HAP-1 (cell line): ENCODE results near the gene MRPL51.
"Not testable (repeated sequence)": the region's sequence is repeated elsewhere in the genome, so short reads cannot be mapped to it uniquely, and the experiment has no call there.

Source experiments
- DNase-seq, 2 experiments: peaks; one replicate each; pipeline ENCODE4 v3.0.0-alpha.2; 2016 to 2020; ENCODE audit warnings: low spot score in 2 of 2
- H3K27me3 ChIP-seq: fragments of 250-450 bp; sonication (Bioruptor Pico); 2 replicates; pipeline ENCODE4 v1.5.1; 2020; ENCODE audit warnings: low read depth, mild to moderate bottlenecking, moderate library complexity
- H3K36me3 ChIP-seq: fragments of 250-450 bp; sonication (Bioruptor Pico); replicated peaks from 2 replicates; pipeline ENCODE4 v1.5.1; 2020; ENCODE audit warnings: mild to moderate bottlenecking
- H3K4me1 ChIP-seq: fragments of 250-450 bp; sonication (Bioruptor Pico); 2 replicates; pipeline ENCODE4 v1.5.1; 2020; ENCODE audit warnings: mild to moderate bottlenecking
- H3K4me3 ChIP-seq: fragments of 250-450 bp; sonication (Bioruptor Pico); 2 replicates; pipeline ENCODE4 v1.5.1; 2020; ENCODE audit warnings: mild to moderate bottlenecking, moderate library complexity
- H3K9me3 ChIP-seq: fragments of 250-450 bp; sonication (Bioruptor Pico); 2 replicates; pipeline ENCODE4 v1.5.1; 2020; ENCODE audit warnings: mild to moderate bottlenecking, moderate library complexity
- in situ Hi-C: fragments of 300-500 bp; cut with MboI; formaldehyde crosslinking; loops from 3 replicates; pipeline ENCODE4 v1.14.3; 2020; ENCODE audit warnings: low sequenced_read_pairs, inconsistent platforms, mixed read lengths

MRPL51 gene

GRCh38 chr12:6478416-6478815, 14.6 kb downstream of the MRPL51 start:
- H3K4me1 ChIP-seq = no peaks in the 10 kb centered on the region
- no peak overlapping the region for H3K4me3 ChIP-seq
- H3K36me3 ChIP-seq = no peaks in the 10 kb centered on the region
- DNase-seq = no peak
- no peaks in the 10 kb centered on the region for H3K27me3 ChIP-seq
- peaks cover 6% of the 10 kb centered on the region; the same call in 1 of the 2 replicates for H3K9me3 ChIP-seq
- in situ Hi-C loops = no loop called here

GRCh38 chr12:6477601-6478377, 15.3 kb downstream of the MRPL51 start:
- H3K4me1 ChIP-seq, H3K36me3 ChIP-seq, in situ Hi-C loops, H3K4me3 ChIP-seq, H3K9me3 ChIP-seq, H3K27me3 ChIP-seq, DNase-seq: not testable (repeated sequence)

- in situ Hi-C loops = no loop called here
- no peaks in the 10 kb centered on the region for H3K27me3 ChIP-seq
- no peak overlapping the region for H3K4me3 ChIP-seq
- H3K4me1 ChIP-seq = no peaks in the 10 kb centered on the region
- H3K9me3 ChIP-seq = peaks cover 6% of the 10 kb centered on the region; the same call in 1 of the 2 replicates
- H3K36me3 ChIP-seq = no peaks in the 10 kb centered on the region
- DNase-seq = no peak
Measured at GRCh38 chr12:6476489-6476888, 16.6 kb downstream of the MRPL51 start.

- H3K4me1 ChIP-seq, H3K36me3 ChIP-seq, in situ Hi-C loops, H3K9me3 ChIP-seq, H3K4me3 ChIP-seq, DNase-seq, H3K27me3 ChIP-seq: not testable (repeated sequence)
Measured at GRCh38 chr12:6475233-6475975, 17.7 kb downstream of the MRPL51 start.

- Histone ChIP-seq H3K36me3 (no peaks in the 10 kb centered on the region), H3K4me3 (no peak overlapping the region), H3K9me3 (peaks cover 6% of the 10 kb centered on the region; the same call in 1 of the 2 replicates), H3K4me1 (peaks cover 5% of the 10 kb centered on the region; the same call in 1 of the 2 replicates), H3K27me3 (no peaks in the 10 kb centered on the region)
- no peak for DNase-seq
- in situ Hi-C loops = no loop called here
Measured at GRCh38 chr12:6472491-6472890, 20.6 kb downstream of the MRPL51 start.

- no peak overlapping the region for H3K4me3 ChIP-seq
- no peaks in the 10 kb centered on the region for H3K36me3 ChIP-seq
- H3K4me1 ChIP-seq = peaks cover 5% of the 10 kb centered on the region; the same call in 1 of the 2 replicates
- H3K27me3 ChIP-seq = no peaks in the 10 kb centered on the region
- DNase-seq = no peak
- in situ Hi-C loops = no loop called here
- peaks cover 6% of the 10 kb centered on the region; the same call in 1 of the 2 replicates for H3K9me3 ChIP-seq
Measured at GRCh38 chr12:6471989-6472360, 21.1 kb downstream of the MRPL51 start.

- peak; percentile 97 to 99 for DNase-seq
- no peaks in the 10 kb centered on the region for H3K27me3 ChIP-seq
- peaks cover 5% of the 10 kb centered on the region; the same call in 1 of the 2 replicates for H3K4me1 ChIP-seq
- no peaks in the 10 kb centered on the region for H3K9me3 ChIP-seq
- peak within 1 kb of the TSS; percentile 76 for H3K4me3 ChIP-seq
- in situ Hi-C loops = no loop called here
- H3K36me3 ChIP-seq = peaks cover 6% of the 10 kb centered on the region; the same call in 1 of the 2 replicates
Measured at GRCh38 chr12:6470375-6471163, 22.5 kb downstream of the MRPL51 start, which contains the start of gene VAMP1. Gene VAMP1 (minus strand): TSS chr12:6470677. CDS start chr12:6470531, 146 bp downstream.

GRCh38 chr12:6469609-6470374, 23.3 kb downstream of the MRPL51 start:
- in situ Hi-C loops = no loop called here
- Histone ChIP-seq H3K36me3 (peaks cover 9% of the 10 kb centered on the region), H3K4me3 (peak overlapping the region; percentile 76), H3K4me1 (peaks cover 5% of the 10 kb centered on the region; the same call in 1 of the 2 replicates), H3K27me3 (no peaks in the 10 kb centered on the region), H3K9me3 (no peaks in the 10 kb centered on the region)
- peak in 1 of 2 experiments; percentile 48 for DNase-seq

GRCh38 chr12:6469092-6469491, 24.0 kb downstream of the MRPL51 start:
- no peaks in the 10 kb centered on the region for H3K9me3 ChIP-seq
- H3K4me3 ChIP-seq = no peak overlapping the region
- DNase-seq = no peak
- H3K27me3 ChIP-seq = no peaks in the 10 kb centered on the region
- in situ Hi-C loops = no loop called here
- H3K36me3 ChIP-seq = peaks cover 13% of the 10 kb centered on the region
- peaks cover 5% of the 10 kb centered on the region; the same call in 1 of the 2 replicates for H3K4me1 ChIP-seq

GRCh38 chr12:6468283-6468575, 24.8 kb downstream of the MRPL51 start:
- in situ Hi-C loops = no loop called here
- Histone ChIP-seq H3K36me3 (peaks cover 13% of the 10 kb centered on the region), H3K9me3 (no peaks in the 10 kb centered on the region), H3K27me3 (no peaks in the 10 kb centered on the region), H3K4me3 (no peak overlapping the region), H3K4me1 (peaks cover 5% of the 10 kb centered on the region; the same call in 1 of the 2 replicates)
- no peak for DNase-seq

GRCh38 chr12:6467571-6468282, 25.3 kb downstream of the MRPL51 start:
- peaks cover 16% of the 10 kb centered on the region for H3K36me3 ChIP-seq
- DNase-seq, H3K9me3 ChIP-seq, H3K4me3 ChIP-seq, in situ Hi-C loops, H3K27me3 ChIP-seq, H3K4me1 ChIP-seq: not testable (repeated sequence)

- H3K4me3 ChIP-seq, H3K27me3 ChIP-seq, in situ Hi-C loops, H3K9me3 ChIP-seq, H3K4me1 ChIP-seq, DNase-seq: not testable (repeated sequence)
- H3K36me3 ChIP-seq = peaks cover 24% of the 10 kb centered on the region
Measured at GRCh38 chr12:6466751-6467150, 26.3 kb downstream of the MRPL51 start.
